Activated CD4-positive, alpha-beta T cell treated with anti-CD3 and anti-CD28 coated beads, Interleukin-2, Interleukin-4, amounts not matched to agents 100 ng/mL and 50 ng/mL, durations not matched to agents 16 hours and 8 hours (primary cell): ENCODE measurements around the gene TNS3.
"Not testable (repeated sequence)": the region's sequence is repeated elsewhere in the genome, so short reads cannot be mapped to it uniquely, and the experiment has no call there.

Experiments
- DNase-seq: peaks from one replicate; pipeline ENCODE4 v3.0.0-alpha.2; 2020; ENCODE audit warnings: low spot score

The TNS3 gene

DNA sequence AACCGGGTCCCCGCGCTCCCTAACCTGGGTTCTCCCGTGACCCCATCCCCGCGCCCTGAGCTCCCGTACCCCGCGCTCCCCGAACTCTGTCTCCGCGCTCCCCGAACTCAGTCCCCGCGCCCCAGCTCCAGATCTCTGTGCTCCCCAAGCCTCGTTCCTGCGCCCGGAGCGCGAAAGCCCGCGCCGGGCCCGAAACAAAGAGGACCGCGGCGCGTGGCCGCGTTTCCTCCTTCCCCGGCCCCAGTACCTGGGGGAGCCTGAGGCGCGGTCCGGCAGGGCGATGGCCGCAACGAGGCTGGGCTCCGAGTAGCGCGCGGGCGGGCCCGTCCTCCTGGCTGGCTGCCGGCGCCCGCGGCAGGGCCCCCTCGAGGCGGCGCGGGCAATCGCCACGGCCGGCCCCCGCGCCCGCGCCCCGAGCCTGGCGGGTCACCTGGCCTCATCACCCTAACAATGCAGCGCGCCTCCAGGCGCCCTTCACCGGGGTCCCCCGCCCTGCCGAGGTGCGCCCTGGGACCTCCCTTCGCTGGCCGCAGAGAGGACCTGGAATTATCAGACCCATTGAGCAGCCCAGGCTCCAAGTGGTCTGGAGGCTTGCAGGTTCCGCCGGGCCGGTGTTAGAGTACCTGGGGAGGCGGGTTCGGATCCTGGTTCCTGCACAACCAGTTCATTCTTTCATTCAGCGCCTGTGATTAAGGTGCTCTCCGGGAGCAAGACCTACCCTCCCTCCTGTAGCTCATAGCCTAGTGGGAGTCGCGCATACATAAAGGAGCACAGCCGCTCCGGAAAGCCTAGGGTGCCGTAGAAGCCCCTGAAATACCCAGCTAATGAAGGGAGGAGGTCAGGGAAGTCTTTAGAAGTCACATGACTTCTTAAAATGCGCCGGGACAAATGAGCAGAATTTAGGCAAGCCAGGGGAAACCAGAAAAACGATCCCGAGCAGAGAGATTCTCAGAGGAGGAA is at the start of gene TNS3:
TSS of gene TNS3 (minus strand) at position 308 of the 960 bp plus-strand sequence. CDS start 142,475 bp downstream, outside the sequence.
- DNase-seq, result no peak

- no peak for DNase-seq
Measured at GRCh38 chr7:47631711-47632110, 49.8 kb upstream of the TNS3 start.

- DNase-seq, result no peak
Measured at GRCh38 chr7:47627580-47628283, 45.8 kb upstream of the TNS3 start.

GRCh38 chr7:47625861-47626715 is 44.2 kb upstream of the TNS3 start:
- no peak for DNase-seq

GRCh38 chr7:47624689-47625088 is 42.8 kb upstream of the TNS3 start:
- no peak for DNase-seq

DNA sequence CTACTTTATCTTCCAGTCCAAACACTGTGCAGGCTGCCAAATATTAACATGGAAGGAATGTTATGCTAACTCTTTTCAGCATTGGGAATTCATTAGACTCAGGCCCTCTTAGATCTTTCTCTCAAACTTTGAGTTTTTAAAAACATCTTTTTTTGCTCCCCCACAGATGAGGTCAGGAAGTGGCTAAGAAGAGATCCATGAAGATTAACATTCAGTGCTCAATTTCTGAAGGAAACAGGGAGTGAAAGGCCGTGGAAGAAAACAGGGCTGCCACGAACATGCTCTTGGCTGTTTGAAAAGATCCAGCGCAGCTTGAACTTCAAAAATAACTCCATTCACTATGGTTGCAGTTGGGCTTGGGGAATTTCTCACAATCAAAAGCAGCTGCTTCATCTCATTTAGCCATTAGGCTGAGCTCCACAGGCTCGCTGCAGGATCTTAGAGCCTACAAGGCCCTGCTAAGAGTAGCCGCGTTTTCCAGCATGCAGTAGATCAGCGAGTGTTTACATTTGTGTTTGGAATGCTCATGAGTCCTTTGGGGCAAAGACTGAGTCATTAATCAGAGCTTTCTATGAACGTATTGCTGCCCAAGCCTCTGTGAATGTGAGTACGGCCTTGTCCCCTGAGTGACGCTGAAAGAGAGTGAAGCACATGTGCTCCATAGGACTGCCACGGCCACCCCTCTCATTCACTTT is 41.2 kb upstream of the TNS3 start:
- no peak for DNase-seq

DNA sequence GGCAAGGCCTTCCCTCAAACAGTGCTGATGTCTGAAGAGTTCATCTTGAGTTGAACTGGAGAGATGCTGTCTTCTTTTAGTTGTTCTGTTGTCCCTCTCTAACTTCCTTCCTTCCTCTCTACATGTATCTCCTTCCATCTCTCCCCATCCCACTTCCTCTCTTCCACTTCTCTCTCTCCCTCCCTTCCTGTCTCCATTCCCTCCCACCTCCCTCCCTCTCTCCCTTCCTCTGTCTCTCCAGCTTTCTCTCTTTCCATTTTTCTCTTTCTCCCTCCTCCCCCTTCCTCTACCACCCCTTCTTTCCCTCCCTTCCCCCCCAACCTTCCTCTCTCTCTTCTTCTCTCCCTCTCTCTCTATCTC is 40.7 kb upstream of the TNS3 start:
- no peak for DNase-seq

- DNase-seq, result no peak
Measured at GRCh38 chr7:47621979-47622561, 40.2 kb upstream of the TNS3 start.

- no peak for DNase-seq
Measured at GRCh38 chr7:47621347-47621746, 39.4 kb upstream of the TNS3 start.

- no peak for DNase-seq
Measured at GRCh38 chr7:47619806-47620205, 37.9 kb upstream of the TNS3 start.

DNA sequence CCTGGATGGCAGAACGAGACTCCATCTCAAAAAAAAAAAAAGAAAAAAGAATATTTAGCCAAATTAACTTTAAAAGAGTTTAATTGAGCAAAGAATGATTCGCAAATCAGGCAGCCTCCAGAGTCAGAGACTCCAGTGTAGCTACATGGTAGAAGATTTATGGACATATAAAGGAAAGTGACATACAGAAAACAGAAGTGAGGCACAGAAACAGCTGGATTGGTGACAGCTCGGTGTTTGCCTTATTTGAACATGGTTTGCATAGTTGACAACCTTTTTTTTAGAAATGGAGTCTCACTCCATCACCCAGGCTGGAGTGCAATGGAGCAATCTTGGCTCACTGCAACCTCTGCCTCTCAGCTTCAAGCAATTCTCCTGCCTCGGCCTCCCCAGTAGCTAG is 35.2 kb upstream of the TNS3 start:
- no peak for DNase-seq

DNA sequence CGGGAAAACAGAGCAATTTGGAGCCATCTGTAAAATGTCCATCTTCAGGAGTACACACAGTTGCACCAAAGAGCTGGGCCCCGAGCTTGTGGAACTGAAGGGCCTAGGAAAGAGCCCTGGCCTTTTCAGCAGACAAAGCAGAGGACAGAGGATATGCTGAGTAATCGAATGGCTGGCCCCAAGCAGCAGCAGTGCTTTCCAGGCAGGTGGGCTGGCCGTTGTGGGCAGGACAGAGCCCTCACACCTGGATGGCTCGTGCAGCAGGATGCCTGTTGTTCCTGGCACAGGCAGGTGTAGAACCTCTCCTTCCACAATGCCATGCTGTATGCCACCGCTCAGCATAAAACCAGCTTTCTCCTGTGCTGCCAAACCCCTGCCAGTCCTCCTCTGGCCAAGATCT is 32.5 kb upstream of the TNS3 start:
- no peak for DNase-seq

- DNase-seq, result no peak
Measured at GRCh38 chr7:47611045-47611511, 29.2 kb upstream of the TNS3 start.

DNA sequence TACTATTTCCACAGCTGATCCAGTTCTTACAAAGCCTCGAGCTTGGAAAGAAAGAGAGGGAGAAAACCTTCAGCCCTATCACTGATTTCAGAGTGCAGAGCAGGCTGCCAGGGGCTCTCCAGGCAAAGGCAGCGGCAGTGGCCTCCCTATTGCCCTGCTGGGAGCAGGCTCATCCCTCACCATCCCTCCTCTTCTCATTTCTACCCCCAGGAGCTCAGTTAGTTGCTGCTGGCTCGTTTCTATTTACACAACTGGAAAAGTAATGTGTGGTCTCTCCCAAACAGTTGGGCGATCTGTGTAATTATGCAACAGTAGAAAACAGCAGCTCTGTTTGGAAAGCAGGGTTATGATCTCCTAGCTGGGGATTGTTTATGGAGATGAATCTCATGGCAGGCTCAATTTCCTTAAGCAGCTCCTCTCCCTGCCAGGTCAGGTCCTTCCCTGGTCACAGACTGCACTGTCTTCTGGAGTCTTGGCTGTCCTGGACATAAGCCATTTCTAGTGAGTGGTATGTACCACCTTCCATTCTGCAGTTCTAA is 28.7 kb upstream of the TNS3 start:
- DNase-seq, result no peak

DNA sequence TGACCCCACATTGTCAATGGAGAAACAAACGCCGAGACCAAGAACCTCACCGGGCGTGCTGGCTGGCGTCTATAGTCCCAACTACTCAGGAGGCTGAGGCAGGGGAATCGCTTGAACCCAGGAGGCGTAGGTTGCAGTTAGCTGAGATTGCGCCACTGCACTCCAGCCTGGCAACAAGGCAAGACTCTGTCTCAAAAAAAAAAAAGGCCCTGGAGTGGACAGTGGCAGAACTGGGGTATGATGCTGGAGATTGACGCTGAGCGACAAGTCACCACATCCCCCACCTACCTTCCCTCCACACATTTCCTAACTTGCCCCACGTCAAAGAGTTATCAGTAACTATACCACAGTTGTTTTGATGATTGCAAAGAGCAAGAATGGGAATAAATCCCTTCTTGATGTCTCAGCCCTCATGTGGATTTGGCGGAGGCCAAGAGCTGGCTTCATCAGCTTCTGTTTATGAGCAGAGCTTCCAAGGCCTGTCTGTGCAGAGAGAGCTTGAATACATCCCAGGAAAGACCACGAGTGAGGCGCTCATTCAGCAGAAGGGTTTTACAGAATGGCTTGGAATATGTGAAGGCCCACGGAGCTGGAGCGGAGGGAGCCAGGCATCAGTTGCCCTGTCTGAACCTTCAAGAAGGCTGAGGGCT is 28.0 kb upstream of the TNS3 start:
- no peak for DNase-seq

DNA sequence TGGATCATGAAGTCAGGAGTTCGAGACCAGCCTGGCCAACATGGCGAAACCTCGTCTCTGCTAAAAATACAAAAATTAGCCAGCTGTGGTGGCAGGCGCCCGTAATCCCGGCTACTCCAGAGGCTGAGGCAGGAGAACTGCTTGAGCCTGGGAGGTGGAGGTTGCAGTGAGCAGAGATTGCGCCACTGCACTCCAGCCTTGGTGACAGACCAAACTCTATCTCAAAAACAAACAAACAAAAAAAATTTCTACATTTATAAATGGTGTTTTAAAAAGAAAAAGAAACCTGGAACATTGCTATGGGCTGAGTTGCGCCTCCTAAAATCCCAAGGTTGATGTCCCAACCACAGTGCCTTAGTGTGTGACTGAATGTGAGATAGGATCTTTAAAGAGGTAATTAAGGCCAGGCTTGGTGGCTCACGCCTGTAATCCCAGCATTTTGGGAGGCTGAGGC is 24.7 kb upstream of the TNS3 start:
- DNase-seq, result not testable (repeated sequence)

DNA sequence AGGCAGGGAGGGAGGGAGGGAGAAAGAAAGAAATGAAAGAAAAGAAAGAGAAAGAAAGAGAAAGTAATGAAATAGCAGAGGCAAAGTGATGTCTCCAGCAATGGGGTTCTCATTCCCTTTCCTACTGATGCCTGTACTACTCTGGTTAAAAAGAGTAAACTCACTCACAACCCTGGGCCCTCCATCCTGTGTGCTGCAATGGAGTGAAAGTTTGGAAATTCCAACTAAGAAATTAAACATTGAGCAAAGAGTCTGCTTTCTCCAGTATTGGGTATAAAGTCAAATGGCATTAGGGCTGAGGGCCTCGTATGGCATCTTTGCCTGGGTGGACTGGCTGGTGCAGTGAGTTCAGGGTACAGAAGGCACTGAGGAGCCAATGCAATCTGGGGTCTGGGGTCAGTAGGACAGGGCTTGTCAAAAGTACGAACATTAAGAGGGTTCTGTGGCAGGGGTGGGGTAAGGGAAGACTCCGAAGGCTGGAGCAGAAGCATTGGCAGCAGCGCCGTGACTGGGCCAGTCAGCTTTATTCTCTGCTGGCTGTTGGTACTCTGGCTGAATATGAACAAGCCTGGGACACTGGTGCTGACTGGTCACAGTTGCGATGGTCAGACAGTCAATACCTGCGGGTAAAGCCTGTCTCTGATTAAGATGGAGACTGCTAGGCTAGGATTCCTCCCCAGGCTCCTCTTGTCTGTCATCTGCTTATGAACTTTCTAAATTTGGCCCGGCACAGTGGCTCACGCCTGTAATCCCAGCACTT is 24.1 kb upstream of the TNS3 start:
- DNase-seq, result no peak

GRCh38 chr7:47604496-47604890 is 22.6 kb upstream of the TNS3 start:
- no peak for DNase-seq

DNA sequence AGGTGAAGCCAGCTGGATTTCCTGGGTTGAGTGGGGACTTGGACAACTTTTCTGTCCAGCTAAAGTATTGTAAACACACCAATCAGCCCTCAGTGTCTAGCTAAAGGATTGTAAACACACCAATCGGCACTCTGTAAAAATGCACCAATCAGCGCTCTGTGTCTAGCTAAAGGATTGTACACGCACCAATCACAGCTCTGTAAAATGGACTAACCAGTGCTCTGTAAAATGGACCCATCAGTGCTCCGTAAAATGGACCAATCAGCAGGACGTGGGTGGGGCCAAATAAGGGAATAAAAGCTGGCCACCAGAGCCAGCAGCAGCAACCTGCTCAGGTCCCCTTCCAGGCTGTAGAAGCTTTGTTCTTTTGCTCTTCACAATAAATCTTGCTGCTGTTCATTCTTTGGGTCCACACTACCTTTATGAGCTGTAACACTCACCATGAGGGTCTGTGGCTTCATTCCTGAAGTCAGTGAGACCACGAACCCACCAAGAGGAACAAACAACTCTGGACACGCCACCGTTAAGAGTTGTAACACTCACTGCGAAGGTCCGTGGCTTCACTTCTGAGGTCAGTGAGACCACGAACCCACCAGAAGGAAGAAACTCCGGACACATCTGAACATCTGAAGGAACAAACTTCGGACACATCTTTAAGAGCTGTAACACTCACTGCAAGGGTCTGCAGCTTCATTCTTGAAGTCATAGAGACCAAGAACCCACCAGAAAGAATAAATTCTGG is 21.8 kb upstream of the TNS3 start:
- not testable (repeated sequence) for DNase-seq
